Measurements from ENCODE around the gene MYNN.
"Not testable (repeated sequence)": the region's sequence is repeated elsewhere in the genome, so short reads cannot be mapped to it uniquely, and the experiment has no call there.

MYNN gene

GRCh38 chr3:169772897-169773816 lies at the start of gene MYNN:
Gene MYNN, plus strand, starts transcription at chr3:169773396. Its CDS starts 900 bp downstream, at chr3:169774296.
- peak; percentile 95 for DNase-seq

DNA sequence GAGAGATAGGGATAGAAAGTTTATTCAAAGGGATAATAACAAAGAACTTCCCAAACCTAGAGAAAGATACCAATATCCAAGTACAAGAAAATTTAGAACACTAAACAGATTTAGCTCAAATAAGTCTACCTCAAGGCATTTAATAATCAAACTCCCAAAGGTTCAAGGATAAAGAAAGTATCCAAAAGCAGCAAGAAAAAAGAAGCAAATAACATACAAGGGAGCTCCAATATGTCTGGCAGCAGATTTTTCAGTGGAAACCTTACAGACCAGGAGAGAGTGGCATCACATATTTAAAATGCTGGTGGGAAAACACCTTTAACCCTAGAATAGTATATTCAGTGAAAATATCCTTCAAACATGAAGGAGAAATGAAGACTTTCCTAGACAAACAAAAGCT lies 41.3 kb upstream of the MYNN start:
- not testable (repeated sequence) for DNase-seq

- DNase-seq: no peak
These were observed 34.1 kb upstream of the MYNN start for GRCh38 chr3:169739067-169739466.

- no peak for DNase-seq
These were observed 28.7 kb upstream of the MYNN start for GRCh38 chr3:169744366-169745054.

DNA sequence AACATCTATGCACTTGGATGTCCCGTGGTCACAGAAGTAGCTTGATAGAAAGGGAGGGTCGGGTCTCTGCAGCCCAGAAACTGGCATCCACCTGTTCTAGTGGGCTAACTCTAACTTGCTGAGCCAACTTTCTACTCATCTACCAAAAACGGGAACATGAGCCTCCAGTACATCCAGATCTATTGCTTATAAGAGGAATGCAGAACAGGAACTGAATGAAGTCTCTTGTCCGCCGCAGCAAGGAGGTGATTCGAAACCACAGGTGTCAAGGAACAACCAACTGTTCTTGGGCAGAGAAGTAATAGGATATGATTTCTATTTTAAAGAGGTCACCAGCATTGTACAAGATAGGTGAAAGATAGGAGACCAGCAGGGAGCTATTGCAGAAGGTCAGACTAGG lies 26.3 kb upstream of the MYNN start:
- no peak for DNase-seq

GRCh38 chr3:169748670-169749069 lies 24.5 kb upstream of the MYNN start:
- DNase-seq: no peak

DNA sequence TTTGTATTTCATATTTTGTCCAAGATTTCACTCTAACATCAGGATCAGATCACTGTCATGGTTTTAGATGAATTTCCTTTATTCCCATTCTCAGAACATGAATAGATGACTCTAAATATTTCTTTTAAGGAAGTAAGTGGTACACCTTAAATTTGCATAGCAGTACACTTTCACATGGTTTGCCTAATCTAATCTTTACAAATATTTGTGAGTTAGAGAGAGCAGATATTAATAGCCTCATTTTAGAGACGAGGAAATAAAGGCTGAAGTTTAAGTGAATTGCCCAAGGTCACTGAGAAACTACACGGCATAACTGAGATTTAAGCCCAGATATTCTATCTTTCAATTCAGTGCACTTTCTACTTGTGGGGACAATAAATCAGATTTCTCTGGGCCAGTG lies 22.5 kb upstream of the MYNN start:
- DNase-seq: no peak

DNA sequence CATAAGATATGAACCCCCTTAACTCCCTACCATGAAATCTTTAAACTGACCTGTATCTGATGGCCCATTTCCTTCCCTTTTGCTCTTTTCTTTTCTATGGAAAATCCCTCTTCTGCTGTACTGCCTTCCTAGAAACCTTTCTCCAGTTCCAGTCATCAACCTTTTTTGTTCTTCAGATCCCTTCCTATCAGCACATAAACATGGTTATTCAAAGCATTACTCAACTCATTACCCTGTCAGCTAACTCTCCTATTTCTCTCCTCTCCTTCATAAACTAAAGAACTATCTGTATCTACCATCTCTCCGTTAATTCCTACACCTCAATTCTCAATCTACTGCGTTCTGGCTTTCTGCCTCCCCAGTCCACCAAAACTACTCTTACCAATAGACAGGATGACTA lies 21.3 kb upstream of the MYNN start:
- no peak for DNase-seq

DNA sequence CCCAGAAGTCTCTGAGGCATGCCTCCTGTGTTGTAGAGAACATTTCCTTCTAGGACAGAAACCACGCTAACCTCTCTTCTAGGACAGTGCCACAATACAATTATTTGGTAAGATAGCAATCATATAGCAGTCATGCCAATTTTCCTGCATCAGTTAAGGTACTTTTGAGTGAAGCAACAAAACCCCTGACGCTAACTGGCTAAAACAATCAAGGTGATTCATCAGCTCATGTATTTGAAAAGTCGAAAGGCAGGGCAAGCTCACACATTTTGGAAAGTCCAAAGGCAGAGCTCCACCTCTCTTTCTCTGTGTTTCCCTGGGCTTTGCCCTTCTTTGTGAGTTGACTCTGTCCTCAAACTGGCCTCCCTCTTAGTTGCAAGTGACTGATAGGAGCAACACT lies 18.5 kb upstream of the MYNN start:
- DNase-seq: no peak

- DNase-seq: no peak
These were observed 17.7 kb upstream of the MYNN start for GRCh38 chr3:169755488-169755887.

GRCh38 chr3:169758359-169758994 lies 14.7 kb upstream of the MYNN start:
- DNase-seq: no peak

DNA sequence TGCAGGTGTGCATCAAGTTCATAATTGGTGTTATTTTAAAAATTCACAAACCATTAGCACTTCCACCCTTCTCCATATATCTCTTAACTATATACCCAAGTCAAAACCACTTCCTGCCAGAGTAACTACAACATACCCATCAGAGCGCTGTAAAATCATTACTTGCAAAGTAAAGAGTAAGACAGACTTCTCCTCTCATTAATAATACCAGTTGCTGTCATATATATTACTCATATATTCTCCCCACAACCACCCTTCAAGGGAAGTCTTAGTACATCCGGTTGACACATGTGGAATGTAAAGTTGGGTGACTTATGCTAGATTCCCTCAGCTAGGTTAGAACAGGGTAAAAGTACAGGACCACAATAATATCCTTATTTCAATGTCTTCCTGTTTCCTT lies 13.9 kb upstream of the MYNN start:
- DNase-seq: no peak

- DNase-seq: no peak
These were observed 12.7 kb upstream of the MYNN start for GRCh38 chr3:169760479-169760878.

DNA sequence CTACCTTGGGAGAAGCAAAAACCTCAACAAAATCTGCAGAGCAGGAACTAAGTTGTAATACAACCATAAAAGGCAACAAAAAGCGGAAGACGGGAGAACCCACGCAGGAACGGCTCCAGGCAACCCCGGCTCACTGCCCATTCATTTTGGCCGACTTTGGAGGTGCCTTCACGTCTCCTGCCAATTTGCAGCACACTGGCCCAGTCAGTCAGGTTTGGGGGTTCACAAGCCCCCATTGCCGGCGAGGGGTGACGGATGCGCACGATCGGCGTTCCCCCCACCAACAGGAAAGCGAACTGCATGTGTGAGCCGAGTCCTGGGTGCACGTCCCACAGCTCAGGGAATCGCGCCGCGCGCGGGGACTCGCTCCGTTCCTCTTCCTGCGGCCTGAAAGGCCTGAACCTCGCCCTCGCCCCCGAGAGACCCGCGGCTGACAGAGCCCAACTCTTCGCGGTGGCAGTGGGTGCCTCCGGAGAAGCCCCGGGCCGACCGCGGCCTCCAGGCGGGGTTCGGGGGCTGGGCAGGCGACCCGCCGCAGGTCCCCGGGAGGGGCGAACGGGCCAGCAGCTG lies 8.8 kb upstream of the MYNN start:
- peak; percentile 76 for DNase-seq

DNA sequence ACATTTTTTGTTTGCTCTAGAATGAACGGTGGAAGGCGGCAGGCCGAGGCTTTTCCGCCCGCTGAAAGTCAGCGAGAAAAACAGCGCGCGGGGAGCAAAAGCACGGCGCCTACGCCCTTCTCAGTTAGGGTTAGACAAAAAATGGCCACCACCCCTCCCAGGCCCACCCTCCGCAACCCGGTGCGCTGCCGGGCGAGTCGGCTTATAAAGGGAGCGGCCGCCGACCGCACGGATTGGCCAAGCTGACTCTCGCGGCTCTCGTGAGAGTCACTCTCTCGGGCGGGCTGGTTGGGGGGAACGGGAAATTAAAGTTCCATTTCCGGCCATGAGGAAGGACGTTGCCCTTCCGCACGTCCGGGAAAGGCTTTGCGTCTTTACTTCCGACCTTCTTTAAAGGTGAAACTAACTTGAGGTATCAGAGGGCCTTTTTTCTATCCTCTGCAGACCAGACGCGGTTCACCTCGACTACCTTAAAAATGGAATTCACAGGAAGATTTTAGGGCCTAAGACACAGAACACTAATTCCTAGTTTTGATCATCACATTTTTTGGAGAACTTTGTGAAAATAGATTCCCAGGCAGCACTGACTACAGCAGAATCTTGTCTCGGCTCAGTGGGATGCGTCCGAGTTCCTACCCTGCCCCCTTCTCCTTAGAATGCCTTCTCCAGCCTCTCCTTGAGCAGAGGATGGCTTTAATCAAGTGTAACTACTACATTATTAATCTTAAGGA lies 8.1 kb upstream of the MYNN start, which contains the start of gene TERC:
Gene TERC, minus strand, starts transcription at position 179 of the 731 bp plus-strand sequence.
- DNase-seq: peak; percentile 92

DNA sequence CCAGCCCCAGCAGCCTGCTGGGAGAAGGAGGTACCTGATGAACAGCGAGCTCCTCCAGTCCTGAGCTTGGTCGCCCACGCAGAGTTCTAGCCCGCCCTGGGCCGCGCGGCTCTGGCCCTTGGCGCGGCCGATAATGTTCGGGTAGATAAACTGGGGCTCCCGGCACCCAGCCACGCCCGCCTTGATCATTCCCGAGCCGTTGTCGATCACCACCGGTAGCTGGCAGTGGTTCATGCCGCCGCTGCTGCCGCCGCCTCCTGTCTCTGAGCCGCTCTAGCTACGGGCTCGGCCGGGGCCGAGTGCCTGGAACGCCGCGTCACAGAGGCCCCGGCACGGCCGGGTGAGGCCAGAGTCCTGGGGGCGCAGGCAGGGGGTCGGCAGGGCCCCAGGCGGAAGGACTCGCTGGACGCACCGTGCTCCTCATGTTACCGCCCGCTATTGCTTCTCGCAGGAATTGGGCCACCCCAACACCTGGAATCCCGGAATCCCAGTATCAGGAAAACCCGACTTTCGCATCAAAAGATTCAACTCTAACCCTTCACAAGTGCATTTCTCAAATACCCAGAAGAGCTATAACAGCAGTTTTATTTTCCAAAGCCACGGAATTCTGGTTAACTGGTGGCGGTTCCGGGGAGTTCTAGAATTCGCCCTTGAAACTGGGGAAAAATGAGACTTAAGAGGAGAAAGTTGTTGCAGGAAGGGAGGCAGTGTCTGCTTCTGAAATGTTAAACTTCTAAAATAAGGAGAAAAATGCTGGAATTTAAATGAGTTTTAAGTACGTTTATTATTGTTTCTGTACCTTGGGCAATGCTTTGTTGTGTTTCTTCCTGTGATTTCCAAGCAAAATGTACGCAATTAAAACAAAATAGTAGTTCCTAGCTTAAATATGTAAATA lies 3.7 kb upstream of the MYNN start, which contains the start of gene ACTRT3:
Gene ACTRT3, minus strand, starts transcription at position 275 of the 895 bp plus-strand sequence. Its CDS starts 41 bp downstream, at position 234.
- peak; percentile 80 for DNase-seq

DNA sequence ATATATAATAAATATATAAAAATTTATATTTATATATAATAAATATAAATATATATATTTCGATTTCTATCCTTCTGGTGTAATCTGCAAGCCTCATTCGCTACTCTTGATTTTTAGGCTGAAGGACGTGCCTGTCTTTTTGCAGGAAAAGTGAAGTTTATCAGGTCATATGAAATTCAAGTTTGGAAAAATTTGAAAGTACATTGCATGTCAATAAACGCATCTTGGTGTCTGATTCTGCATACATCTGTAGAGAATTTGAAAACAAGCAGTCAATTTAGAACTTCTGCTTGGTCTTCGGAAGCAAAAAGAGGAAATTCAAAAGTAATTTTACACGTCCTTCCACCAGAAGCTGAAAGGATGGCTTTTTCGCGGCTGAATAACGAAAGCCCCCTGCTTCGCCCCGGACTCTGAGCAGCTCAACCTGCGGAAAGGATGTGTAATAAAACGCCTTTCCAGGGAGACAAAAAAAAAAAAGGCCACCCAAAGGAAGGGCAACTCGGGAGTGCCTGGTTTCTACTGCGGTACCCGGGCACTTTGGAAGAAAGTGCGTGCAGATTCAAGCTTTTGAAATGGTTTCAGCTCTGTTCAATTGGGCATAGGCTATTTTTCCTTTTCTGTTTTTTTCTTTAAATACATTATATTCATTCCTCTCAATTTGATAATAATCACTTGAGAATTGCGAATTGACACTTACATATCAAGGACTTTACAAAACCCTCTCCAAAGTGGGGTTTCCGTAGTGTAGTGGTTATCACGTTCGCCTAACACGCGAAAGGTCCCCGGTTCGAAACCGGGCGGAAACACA lies 1.5 kb upstream of the MYNN start:
- DNase-seq: peak; percentile 69

GRCh38 chr3:169772305-169772896 lies 795 bp upstream of the MYNN start:
- peak; percentile 77 for DNase-seq

GRCh38 chr3:169774186-169774585 lies 990 bp downstream of the MYNN start:
- no peak for DNase-seq

- no peak for DNase-seq
These were observed 4.6 kb downstream of the MYNN start for GRCh38 chr3:169777822-169778221.

Data from stimulated activated CD8-positive, alpha-beta memory T cell treated with anti-CD3 and anti-CD28 coated beads, Interleukin-4, amount 100 ng/mL, for 48 hours (primary cell).